ENCODE results near the gene POLR3B. TPM values are rescaled to one million over a fixed set of nuclear protein-coding genes. Genes with fewer than 3 reads are reported as not detected.
A peak's percentile ranks its signal among the peaks of the same experiment; 100 is the strongest.

Gene POLR3B
- polyA plus RNA-seq, 1 experiment, result 14.1 TPM

- Histone ChIP-seq H3K9me3 (ENCODE audit: control insufficient read depth, insufficient read depth, low read length) (no peaks in the 10 kb centered on the region; the same call in 1 of the 2 replicates), H3K4me3 (ENCODE audit: low read depth, low read length) (no peak overlapping the region), H3K27ac (ENCODE audit: low read depth, low read length) (no peak overlapping the region), H3K27me3 (ENCODE audit: control insufficient read depth, insufficient read depth, low read length) (peaks cover 7% of the 10 kb centered on the region)
- TF ChIP-seq CTCF (IDR thresholded peaks at IDR 0.05; ENCODE audit: low read depth, low read length), result no peak
- POLR2A ChIA-PET, result no interaction called here
- DNase-seq (ENCODE audit: low read depth, low spot score), result no peak
- CTCF ChIA-PET, result no interaction called here
These were observed 4.4 kb upstream of the POLR3B start for GRCh38 chr12:106353175-106353574.

GRCh38 chr12:106358396-106359241 is 1.1 kb downstream of the POLR3B start:
- no peak for DNase-seq (ENCODE audit: low read depth, low spot score)
- POLR2A ChIA-PET, result interaction anchor here (0.5 to 1.9 kb wide), 14 partner anchors 9 to 1052 kb away, joined by 3 to 15 read pairs (median 4); partner anchors contain the start of genes CKAP4 and TMEM263

GRCh38 chr12:106359646-106360399 is 2.3 kb downstream of the POLR3B start:
- TF ChIP-seq CTCF (IDR thresholded peaks at IDR 0.05; ENCODE audit: low read depth, low read length), result no peak
- no peak for DNase-seq (ENCODE audit: low read depth, low spot score)
- CTCF ChIA-PET, result interaction anchor here (0.8 to 4.3 kb wide), 3 partner anchors 136 to 560 kb away, joined by 3 to 41 read pairs (median 4); no protein-coding TSS in a partner anchor
- no peaks in the 10 kb centered on the region; the same call in 1 of the 2 replicates for H3K9me3 ChIP-seq (ENCODE audit: control insufficient read depth, insufficient read depth, low read length)
- no peak overlapping the region for H3K27ac ChIP-seq (ENCODE audit: low read depth, low read length)
- POLR2A ChIA-PET, result interaction anchor here (1.1 to 1.9 kb wide), 2 partner anchors 24 to 596 kb away, joined by 3 to 15 read pairs; partner anchors contain the start of gene TMEM263
- H3K27me3 ChIP-seq (ENCODE audit: control insufficient read depth, insufficient read depth, low read length), result no peaks in the 10 kb centered on the region
- no peak overlapping the region for H3K4me3 ChIP-seq (ENCODE audit: low read depth, low read length)

More at GRCh38 chr12:106358396-106359241, 1.1 kb downstream of the POLR3B start:
- H3K9me3 ChIP-seq (ENCODE audit: control insufficient read depth, insufficient read depth, low read length), result no peaks in the 10 kb centered on the region; the same call in 1 of the 2 replicates
- peak overlapping the region; percentile 92 for H3K4me3 ChIP-seq (ENCODE audit: low read depth, low read length)
- CTCF ChIA-PET, result interaction anchor here (0.7 to 4.3 kb wide), 22 partner anchors 9 to 597 kb away, joined by 3 to 42 read pairs (median 4); partner anchors contain the start of gene TMEM263
- peak overlapping the region; percentile 97 for H3K27ac ChIP-seq (ENCODE audit: low read depth, low read length)
- H3K27me3 ChIP-seq (ENCODE audit: control insufficient read depth, insufficient read depth, low read length), result no peaks in the 10 kb centered on the region
- no peak for TF ChIP-seq CTCF (IDR thresholded peaks at IDR 0.05; ENCODE audit: low read depth, low read length)

- TF ChIP-seq CTCF (IDR thresholded peaks at IDR 0.05; ENCODE audit: low read depth, low read length), result no peak
- Histone ChIP-seq H3K4me3 (ENCODE audit: low read depth, low read length) (no peak overlapping the region), H3K9me3 (ENCODE audit: control insufficient read depth, insufficient read depth, low read length) (no peaks in the 10 kb centered on the region; the same call in 1 of the 2 replicates), H3K27me3 (ENCODE audit: control insufficient read depth, insufficient read depth, low read length) (no peaks in the 10 kb centered on the region), H3K27ac (ENCODE audit: low read depth, low read length) (no peak overlapping the region)
- no peak for DNase-seq (ENCODE audit: low read depth, low spot score)
- CTCF ChIA-PET, result interaction anchor here (0.8 to 1.5 kb wide), 2 partner anchors 137 to 481 kb away, joined by 3 to 4 read pairs; no protein-coding TSS in a partner anchor
- POLR2A ChIA-PET, result no interaction called here
These were observed 2.9 kb downstream of the POLR3B start for GRCh38 chr12:106360400-106360994.

All from AG04450 (cell line).